NT2/D1 (cell line): ENCODE measurements around the gene PCDHA9.
"Not testable (repeated sequence)": the region's sequence is repeated elsewhere in the genome, so short reads cannot be mapped to it uniquely, and the experiment has no call there.

ENCODE experiments used
- SUZ12 ChIP-seq: IDR thresholded peaks from 2 replicates; pipeline ENCODE4 v1.6.1; 2011; ENCODE audit not compliant: insufficient read length, insufficient read depth; ENCODE audit errors: extremely low read depth
- YY1 ChIP-seq: IDR thresholded peaks from 2 replicates; pipeline ENCODE4 v1.6.1; 2011; ENCODE audit not compliant: insufficient read length, insufficient read depth
- ZNF274 ChIP-seq: IDR thresholded peaks from 2 replicates; pipeline ENCODE4 v1.6.1; 2011; ENCODE audit warnings: mild to moderate bottlenecking, low read depth, low read length

GRCh38 chr5:140808241-140808888 lies 39.8 kb upstream of the PCDHA9 start:
- TF ChIP-seq ZNF274, YY1, SUZ12: not testable (repeated sequence)
